HCT116 (cell line): ENCODE data around the gene TAS2R19. TPM values are rescaled to one million over a fixed set of nuclear protein-coding genes. Genes with fewer than 3 reads are reported as not detected.

Experiments
- ATAC-seq: fragments of 200-7000 bp; cut with Tn5 transposase; 2 replicates; pipeline ENCODE4 v1.9.1; 2020; ENCODE audit warnings: mild to moderate bottlenecking, moderate library complexity
- BruUV-seq: library from RNA; stranded (reverse); fragments of 400-500 nt; replicated peaks from 2 replicates; lab custom pipeline; 2021; lab: Mats Ljungman, UMichigan
- CTCF ChIA-PET: fragments of 300-600 bp; sonication (Branson Sonifier 250); formaldehyde crosslinking; loops from one replicate; lab custom pipeline; 2021; ENCODE audit warnings: antibody characterized with exemption; lab: Charles Lee
- POLR2A ChIA-PET: fragments of 300-600, 350-600 bp; sonication (Branson Sonifier 250); formaldehyde crosslinking; loops from one replicate; lab custom pipeline; 2021; ENCODE audit warnings: antibody characterized with exemption; lab: Charles Lee
- RAD21 ChIA-PET, 2 experiments: fragments of 300-600 bp; sonication (Branson Sonifier 250); formaldehyde crosslinking; loops; one replicate each; lab custom pipeline; 2023; ENCODE audit warnings: low total read pairs in 2 of 2; ENCODE audit not compliant: uncharacterized antibody in 2 of 2, unreplicated experiment in 2 of 2, low non-redundant PET in 1 of 2; lab: Charles Lee
- DNase-seq: peaks from one replicate; pipeline ENCODE4 v3.0.0-alpha.2; 2010; ENCODE audit warnings: low read depth, low spot score
- H2AFZ ChIP-seq: fragments of 200-600 bp; shearing (Covaris generic), sonication (generic); 2 replicates; pipeline ENCODE4 v1.6.1; 2017; ENCODE audit warnings: low read depth, mixed run types, mixed read lengths, antibody characterized with exemption, low read length; ENCODE audit not compliant: poor library complexity, severe bottlenecking
- H3K27ac ChIP-seq: 2 replicates; pipeline ENCODE4 v1.5.1; 2012; ENCODE audit warnings: low read depth, low read length
- H3K27me3 ChIP-seq: fragments of 200-600 bp; sonication (generic); 2 replicates; pipeline ENCODE4 v1.6.1; 2016; ENCODE audit warnings: mixed run types, low read length, mixed read lengths; ENCODE audit not compliant: insufficient read depth
- H3K36me3 ChIP-seq, 2 experiments: fragments of 200-500 bp in 1 of 2; fragments of 200-600 bp in 1 of 2; sonication (Bioruptor generic) in 1 of 2; sonication (generic) in 1 of 2; 2 replicates each; pipeline versions ENCODE4 v1.5.1 to v1.6.1; 2014 to 2016; ENCODE audit warnings: low read length in 2 of 2, inconsistent platforms in 1 of 2, mixed read lengths in 1 of 2, mixed run types in 1 of 2; ENCODE audit not compliant: insufficient read depth in 2 of 2, control insufficient read depth in 1 of 2
- H3K4me1 ChIP-seq, 2 experiments: fragments of 200-600 bp in 1 of 2; sonication (generic) in 1 of 2; 2 replicates each; pipeline versions ENCODE4 v1.5.1 to v1.6.1; 2012 to 2017; ENCODE audit warnings: low read length in 2 of 2, inconsistent platforms in 1 of 2, mild to moderate bottlenecking in 1 of 2, mixed read lengths in 1 of 2, mixed run types in 1 of 2, moderate library complexity in 1 of 2; ENCODE audit not compliant: insufficient read depth in 2 of 2, control insufficient read depth in 1 of 2
- H3K4me2 ChIP-seq: fragments of 200-600 bp; sonication (generic); 2 replicates; pipeline ENCODE4 v1.6.1; 2017; ENCODE audit warnings: mixed run types, low read length, mixed read lengths
- H3K4me3 ChIP-seq, 2 experiments: fragments of 200-600 bp in 1 of 2; sonication (generic) in 1 of 2; replicated peaks in 1 of 2; 2 replicates each; pipeline ENCODE4 v1.5.1; 2011 to 2016; ENCODE audit warnings: low read length in 2 of 2, control low read depth in 1 of 2, low read depth in 1 of 2, mild to moderate bottlenecking in 1 of 2, mixed read lengths in 1 of 2, mixed run types in 1 of 2
- H3K79me2 ChIP-seq: fragments of 200-600 bp; sonication (generic); 2 replicates; pipeline ENCODE4 v1.6.1; 2017; ENCODE audit warnings: mild to moderate bottlenecking, mixed run types, low read length, moderate library complexity, mixed read lengths; ENCODE audit not compliant: insufficient read depth
- H3K9ac ChIP-seq: fragments of 200-600 bp; sonication (generic); 2 replicates; pipeline ENCODE4 v1.6.1; 2016; ENCODE audit warnings: low read length, mixed read lengths
- H3K9me2 ChIP-seq: fragments of 200-600 bp; sonication (generic), shearing (Covaris generic); 2 replicates; pipeline ENCODE4 v1.6.1; 2017; ENCODE audit warnings: mixed run types, mild to moderate bottlenecking, moderate library complexity; ENCODE audit not compliant: insufficient read depth
- H3K9me3 ChIP-seq, 2 experiments: fragments of 200-500 bp in 1 of 2; fragments of 200-600 bp in 1 of 2; sonication (Bioruptor generic) in 1 of 2; sonication (generic) in 1 of 2; 2 replicates each; pipeline ENCODE4 v1.6.1; 2014 to 2017; ENCODE audit warnings: low read length in 2 of 2, mixed read lengths in 2 of 2, inconsistent platforms in 1 of 2, low read depth in 1 of 2, mild to moderate bottlenecking in 1 of 2, mixed run types in 1 of 2, moderate library complexity in 1 of 2; ENCODE audit not compliant: control insufficient read depth in 1 of 2, insufficient read depth in 1 of 2
- H4K20me1 ChIP-seq: fragments of 200-600 bp; sonication (generic), shearing (Covaris generic); 2 replicates; pipeline ENCODE4 v1.6.1; 2017; ENCODE audit warnings: mixed run types, mild to moderate bottlenecking, moderate library complexity; ENCODE audit not compliant: insufficient read depth
- CBX3 ChIP-seq: IDR thresholded peaks from 2 replicates; pipeline ENCODE4 v1.6.1; 2012; ENCODE audit warnings: low read depth
- CEBPB ChIP-seq: IDR thresholded peaks from 2 replicates; pipeline ENCODE4 v1.6.1; 2012; ENCODE audit warnings: low read depth
- ELF1 ChIP-seq: IDR thresholded peaks from 2 replicates; pipeline ENCODE4 v1.6.1; 2012; ENCODE audit warnings: low read depth, borderline replicate concordance
- EZH2phosphoT487 ChIP-seq: fragments of 200-600 bp; IDR thresholded peaks from 2 replicates; pipeline ENCODE4 v1.6.1; 2018; ENCODE audit warnings: antibody characterized with exemption, borderline replicate concordance
- POLR2A ChIP-seq: IDR thresholded peaks from 2 replicates; pipeline ENCODE4 v1.7.0; 2011; ENCODE audit warnings: borderline replicate concordance; ENCODE audit not compliant: insufficient read depth, insufficient read length; ENCODE audit errors: extremely low read depth
- POLR2AphosphoS5 ChIP-seq: IDR thresholded peaks from 2 replicates; pipeline ENCODE4 v1.6.1; 2011; ENCODE audit warnings: mild to moderate bottlenecking, low read depth, low read length, moderate library complexity
- RAD21 ChIP-seq: IDR thresholded peaks from 2 replicates; pipeline ENCODE4 v1.6.1; 2012; ENCODE audit warnings: low read depth, mild to moderate bottlenecking
- SIN3A ChIP-seq: IDR thresholded peaks from 2 replicates; pipeline ENCODE4 v1.6.1; 2012; ENCODE audit warnings: low read depth
- SP1 ChIP-seq: IDR thresholded peaks from 2 replicates; pipeline ENCODE4 v1.6.1; 2012; ENCODE audit warnings: low read depth
- SRF ChIP-seq: IDR thresholded peaks from 2 replicates; pipeline ENCODE4 v1.6.1; 2012; ENCODE audit warnings: low read depth
- YY1 ChIP-seq: IDR thresholded peaks from 2 replicates; pipeline ENCODE4 v1.6.1; 2011; ENCODE audit warnings: low read length, low read depth, moderate library complexity, mild to moderate bottlenecking; ENCODE audit not compliant: insufficient replicate concordance; ENCODE audit errors: extremely low read depth
- ZNF274 ChIP-seq: fragments of 200-500 bp; sonication (Bioruptor generic); IDR thresholded peaks from 2 replicates; pipeline ENCODE4 v1.6.1; 2014; ENCODE audit warnings: mild to moderate bottlenecking, low read depth, low read length, inconsistent platforms
- intact Hi-C: fragments of 100-400 bp; cut with micrococcal nuclease; formaldehyde crosslinking; loops from 2 replicates; pipeline ENCODE4 v1.10.0; 2022
- total RNA-seq: library from RNA; stranded (reverse); gene quantifications from one replicate; pipeline ENCODE4 v1.2.1, GENCODE V29; 2021; ENCODE audit not compliant: unreplicated experiment
- TF ChIP-seq, protein P1 (sequence below): IDR thresholded peaks from 2 replicates; pipeline ENCODE4 v1.6.1; 2012
- TF ChIP-seq, protein P2 (sequence below), 3 experiments: fragments of 200-600 bp in 1 of 3; sonication (generic) in 1 of 3; IDR thresholded peaks in 2 of 3; conservative IDR thresholded peaks in 1 of 3; 2 replicates each; pipeline ENCODE4 v1.5.1; 2012 to 2017; ENCODE audit warnings: low read depth in 2 of 3, low read length in 2 of 3, antibody characterized with exemption in 1 of 3, borderline replicate concordance in 1 of 3, control low read depth in 1 of 3, mild to moderate bottlenecking in 1 of 3, mixed read lengths in 1 of 3, mixed run types in 1 of 3, moderate library complexity in 1 of 3; ENCODE audit not compliant: insufficient read depth in 1 of 3

Gene TAS2R19
- total RNA-seq, 1 experiment from 2014 or later = 1.6 TPM

DNA sequence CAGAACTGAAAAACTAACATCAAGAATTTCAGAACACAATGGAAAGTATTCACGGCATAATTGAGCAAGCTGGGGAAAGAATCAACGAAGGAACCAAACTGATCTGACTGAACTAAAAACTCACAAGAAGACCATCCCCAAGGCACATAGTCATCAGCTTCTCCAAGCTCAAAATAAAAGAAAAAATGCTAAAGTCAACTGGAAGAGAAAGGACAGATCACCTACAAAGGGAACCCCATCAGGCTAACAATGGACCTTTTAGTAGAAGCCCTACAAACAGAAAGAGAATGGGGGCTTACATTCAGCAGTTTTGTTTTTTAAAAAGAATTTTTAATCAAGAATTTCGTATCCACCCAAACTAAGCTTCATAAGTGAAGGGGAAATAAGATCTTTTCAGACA is 47.5 kb downstream of the TAS2R19 start:
- Histone ChIP-seq H3K9me2 (no peaks in the 10 kb centered on the region), H4K20me1 (no peaks in the 10 kb centered on the region), H3K4me3 (no peak overlapping the region), H3K9me3 (no peaks in the 10 kb centered on the region), H3K9ac (no peak overlapping the region), H3K79me2 (peaks cover 3% of the 10 kb centered on the region; the same call in 1 of the 2 replicates), H3K27ac (no peak overlapping the region), H3K4me1 (no peaks in the 10 kb centered on the region), H3K36me3 (no peaks in the 10 kb centered on the region), H3K4me2 (no peak overlapping the region), H3K27me3 (no peaks in the 10 kb centered on the region)
- no TSS peak for BruUV-seq
- POLR2A ChIA-PET = no interaction called here
- RAD21 ChIA-PET = no interaction called here
- ATAC-seq (no peak), DNase-seq (no peak)
- CTCF ChIA-PET = no interaction called here
- intact Hi-C loops = no loop called here
- TF ChIP-seq SIN3A = no peak
- TF ChIP-seq YY1 = no peak
- TF ChIP-seq SP1 = no peak
- TF ChIP-seq EZH2phosphoT487 = no peak
- no peak for TF ChIP-seq CEBPB
- no peak for TF ChIP-seq SRF
- no peak for TF ChIP-seq POLR2A
- TF ChIP-seq, protein P1, sequence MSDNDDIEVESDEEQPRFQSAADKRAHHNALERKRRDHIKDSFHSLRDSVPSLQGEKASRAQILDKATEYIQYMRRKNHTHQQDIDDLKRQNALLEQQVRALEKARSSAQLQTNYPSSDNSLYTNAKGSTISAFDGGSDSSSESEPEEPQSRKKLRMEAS = no peak
- TF ChIP-seq CBX3 = no peak
- no peak for TF ChIP-seq RAD21
- TF ChIP-seq POLR2AphosphoS5 = no peak
- TF ChIP-seq ZNF274 = no peak
- TF ChIP-seq, protein P2, sequence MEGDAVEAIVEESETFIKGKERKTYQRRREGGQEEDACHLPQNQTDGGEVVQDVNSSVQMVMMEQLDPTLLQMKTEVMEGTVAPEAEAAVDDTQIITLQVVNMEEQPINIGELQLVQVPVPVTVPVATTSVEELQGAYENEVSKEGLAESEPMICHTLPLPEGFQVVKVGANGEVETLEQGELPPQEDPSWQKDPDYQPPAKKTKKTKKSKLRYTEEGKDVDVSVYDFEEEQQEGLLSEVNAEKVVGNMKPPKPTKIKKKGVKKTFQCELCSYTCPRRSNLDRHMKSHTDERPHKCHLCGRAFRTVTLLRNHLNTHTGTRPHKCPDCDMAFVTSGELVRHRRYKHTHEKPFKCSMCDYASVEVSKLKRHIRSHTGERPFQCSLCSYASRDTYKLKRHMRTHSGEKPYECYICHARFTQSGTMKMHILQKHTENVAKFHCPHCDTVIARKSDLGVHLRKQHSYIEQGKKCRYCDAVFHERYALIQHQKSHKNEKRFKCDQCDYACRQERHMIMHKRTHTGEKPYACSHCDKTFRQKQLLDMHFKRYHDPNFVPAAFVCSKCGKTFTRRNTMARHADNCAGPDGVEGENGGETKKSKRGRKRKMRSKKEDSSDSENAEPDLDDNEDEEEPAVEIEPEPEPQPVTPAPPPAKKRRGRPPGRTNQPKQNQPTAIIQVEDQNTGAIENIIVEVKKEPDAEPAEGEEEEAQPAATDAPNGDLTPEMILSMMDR (IDR thresholded peaks at IDR 0.05 in 2 of 3, conservative IDR thresholded peaks at IDR 0.05 in 1 of 3; ENCODE audit: borderline replicate concordance in 1 of 3, insufficient read depth in 1 of 3, low read depth in 2 of 3, low read length in 2 of 3) = no peak
- TF ChIP-seq ELF1 = no peak
- TF ChIP-seq, all 23 proteins: peak for 0
- H2AFZ ChIP-seq = no peak overlapping the region

Other genes with a start within 250 kb of the TAS2R19 start
- not detected for gene TAS2R7, start 220.0 kb downstream of the TAS2R19 start, total RNA-seq
- not detected for gene TAS2R8, start 215.3 kb downstream of the TAS2R19 start, total RNA-seq
- gene TAS2R9, start 212.5 kb downstream of the TAS2R19 start, total RNA-seq = not detected
- 0.81 TPM for gene TAS2R10, start 196.3 kb downstream of the TAS2R19 start, total RNA-seq
- 2.2 TPM for gene PRR4, start 173.1 kb downstream of the TAS2R19 start, total RNA-seq
- gene PRH1, start 138.4 kb downstream of the TAS2R19 start, total RNA-seq = 5.9 TPM
- 0.91 TPM for gene TAS2R13, start 113.1 kb downstream of the TAS2R19 start, total RNA-seq
- gene PRH2, start 93.4 kb downstream of the TAS2R19 start, total RNA-seq = not detected
- 1.9 TPM for gene TAS2R14, start 83.4 kb downstream of the TAS2R19 start, total RNA-seq
- gene TAS2R50, start 35.7 kb downstream of the TAS2R19 start, total RNA-seq = 0.54 TPM
- gene TAS2R20, start 24.3 kb downstream of the TAS2R19 start, total RNA-seq = 0.76 TPM
- gene TAS2R31, start 8.8 kb upstream of the TAS2R19 start, total RNA-seq = 1.7 TPM
- 0.42 TPM for gene TAS2R46, start 39.7 kb upstream of the TAS2R19 start, total RNA-seq
- not detected for gene TAS2R43, start 69.7 kb upstream of the TAS2R19 start, total RNA-seq
- gene TAS2R30, start 112.0 kb upstream of the TAS2R19 start, total RNA-seq = 1.5 TPM
- 6.4 TPM for gene SMIM10L1, start 148.6 kb upstream of the TAS2R19 start, total RNA-seq
- not detected for gene TAS2R42, start 164.3 kb upstream of the TAS2R19 start, total RNA-seq
- not detected for gene PRB3, start 247.1 kb upstream of the TAS2R19 start, total RNA-seq